ENCODE measurements around the gene PDE4B.
A peak's percentile ranks its signal among the peaks of the same experiment; 100 is the strongest.

Gene PDE4B

GRCh38 chr1:66357478-66358197, 564.9 kb downstream of the PDE4B start:
- Histone ChIP-seq H3K27me3 (no peaks in the 10 kb centered on the region), H3K4me1 (ENCODE audit: control insufficient read depth in 1 of 2, insufficient read depth in 1 of 2, low read depth in 1 of 2, low read length in 1 of 2) (peaks cover 9 to 12% of the 10 kb centered on the region in 2 experiments), H3K36me3 (peaks cover 55% of the 10 kb centered on the region), H3K9me3 (no peaks in the 10 kb centered on the region), H3K27ac (no peak overlapping the region), H3K4me3 (ENCODE audit: low read depth in 1 of 2, low read length in 1 of 2) (no peak overlapping the region)
- no peak for TF ChIP-seq CTCF (IDR thresholded peaks at IDR 0.05)

- Histone ChIP-seq H3K4me1 (ENCODE audit: control insufficient read depth in 1 of 2, insufficient read depth in 1 of 2, low read depth in 1 of 2, low read length in 1 of 2) (peaks cover 3 to 5% of the 10 kb centered on the region in 2 experiments), H3K27ac (peak overlapping the region; percentile 40), H3K4me3 (ENCODE audit: low read depth in 1 of 2, low read length in 1 of 2) (no peak overlapping the region), H3K36me3 (peaks cover 71% of the 10 kb centered on the region), H3K9me3 (no peaks in the 10 kb centered on the region), H3K27me3 (no peaks in the 10 kb centered on the region)
- no peak for TF ChIP-seq CTCF (IDR thresholded peaks at IDR 0.05)
Observed at GRCh38 chr1:66359269-66359668, 566.6 kb downstream of the PDE4B start.

GRCh38 chr1:66359815-66360214, 567.1 kb downstream of the PDE4B start:
- no peak for TF ChIP-seq CTCF (IDR thresholded peaks at IDR 0.05)
- no peaks in the 10 kb centered on the region for H3K9me3 ChIP-seq
- no peak overlapping the region for H3K4me3 ChIP-seq (ENCODE audit: low read depth in 1 of 2, low read length in 1 of 2)
- H3K27ac ChIP-seq, result peak overlapping the region; percentile 40
- H3K27me3 ChIP-seq, result no peaks in the 10 kb centered on the region
- H3K36me3 ChIP-seq, result peaks cover 76% of the 10 kb centered on the region
- H3K4me1 ChIP-seq (ENCODE audit: control insufficient read depth in 1 of 2, insufficient read depth in 1 of 2, low read depth in 1 of 2, low read length in 1 of 2), result no peaks in the 10 kb centered on the region

GRCh38 chr1:66360285-66360724, 567.6 kb downstream of the PDE4B start:
- Histone ChIP-seq H3K27me3 (no peaks in the 10 kb centered on the region), H3K4me1 (ENCODE audit: control insufficient read depth in 1 of 2, insufficient read depth in 1 of 2, low read depth in 1 of 2, low read length in 1 of 2) (no peaks in the 10 kb centered on the region), H3K9me3 (no peaks in the 10 kb centered on the region), H3K36me3 (peaks cover 80% of the 10 kb centered on the region), H3K27ac (peak overlapping the region; percentile 40), H3K4me3 (ENCODE audit: low read depth in 1 of 2, low read length in 1 of 2) (no peak overlapping the region)
- no peak for TF ChIP-seq CTCF (IDR thresholded peaks at IDR 0.05)

GRCh38 chr1:66364578-66365391, 572.1 kb downstream of the PDE4B start:
- H3K4me3 ChIP-seq (ENCODE audit: low read depth in 1 of 2, low read length in 1 of 2), result no peak overlapping the region
- H3K9me3 ChIP-seq, result no peaks in the 10 kb centered on the region
- H3K36me3 ChIP-seq, result peaks cover 93% of the 10 kb centered on the region
- peak overlapping the region; percentile 3 for H3K27ac ChIP-seq
- peaks cover 3 to 19% of the 10 kb centered on the region in 2 experiments for H3K4me1 ChIP-seq (ENCODE audit: control insufficient read depth in 1 of 2, insufficient read depth in 1 of 2, low read depth in 1 of 2, low read length in 1 of 2)
- H3K27me3 ChIP-seq, result no peaks in the 10 kb centered on the region
- no peak for TF ChIP-seq CTCF (IDR thresholded peaks at IDR 0.05)

Measured in neutrophil (primary cell).